HFFc6 (cell line): ENCODE data around the gene CD244. TPM values are rescaled to one million over a fixed set of nuclear protein-coding genes. Genes with fewer than 3 reads are reported as not detected.

ENCODE experiments used
- DNase-seq: peaks from one replicate; pipeline ENCODE4 v3.0.0-alpha.2; 2018
- H3K27ac Mint-ChIP-seq: 2 replicates; pipeline ENCODE4 v1.8.0; 2020; ENCODE audit warnings: mild to moderate bottlenecking, mixed read lengths
- H3K27me3 Mint-ChIP-seq: 2 replicates; pipeline ENCODE4 v1.8.0; 2021; ENCODE audit warnings: mild to moderate bottlenecking, moderate library complexity, mixed read lengths; ENCODE audit not compliant: insufficient read depth
- H3K36me3 Mint-ChIP-seq: 2 replicates; pipeline ENCODE4 v1.8.0; 2021; ENCODE audit warnings: low read depth, mixed read lengths
- H3K4me1 Mint-ChIP-seq: 2 replicates; pipeline ENCODE4 v1.8.0; 2020; ENCODE audit warnings: low read depth, mixed read lengths
- H3K4me3 Mint-ChIP-seq: 2 replicates; pipeline ENCODE4 v1.8.0; 2020; ENCODE audit warnings: mild to moderate bottlenecking, moderate library complexity, mixed read lengths
- H3K9me3 Mint-ChIP-seq: 2 replicates; pipeline ENCODE4 v1.8.0; 2020; ENCODE audit warnings: mild to moderate bottlenecking, mixed read lengths
- CTCF ChIP-seq: fragments of 200-600 bp; sonication (generic); IDR thresholded peaks from 2 replicates; pipeline ENCODE4 v1.5.0; 2021; ENCODE audit warnings: antibody characterized with exemption, mild to moderate bottlenecking
- total RNA-seq, 6 experiments: library from RNA; stranded (reverse); fragmentation: NEBNext Ultra II Directional; extraction: Animal tissue kit (Norgen Biotek cat#: 25700); gene quantifications; 2 replicates in 1 of 6; 3 replicates in 5 of 6; pipeline ENCODE4 v1.2.3, GENCODE V29; 2021

Gene CD244
- total RNA-seq, 6 experiments from 2014 or later = not detected

GRCh38 chr1:160850993-160851392 is 11.7 kb downstream of the CD244 start:
- no peak for TF ChIP-seq CTCF
- no peaks in the 10 kb centered on the region for H3K4me1 Mint-ChIP-seq
- no peak for DNase-seq
- no peaks in the 10 kb centered on the region for H3K36me3 Mint-ChIP-seq
- H3K4me3 Mint-ChIP-seq = no peak overlapping the region
- no peak overlapping the region for H3K27ac Mint-ChIP-seq
- no peaks in the 10 kb centered on the region for H3K9me3 Mint-ChIP-seq
- peaks cover 2% of the 10 kb centered on the region for H3K27me3 Mint-ChIP-seq

GRCh38 chr1:160850541-160850940 is 12.1 kb downstream of the CD244 start:
- Mint-ChIP-seq H3K27ac (no peak overlapping the region), H3K4me1 (no peaks in the 10 kb centered on the region), H3K9me3 (no peaks in the 10 kb centered on the region), H3K4me3 (no peak overlapping the region), H3K27me3 (peaks cover 2% of the 10 kb centered on the region), H3K36me3 (no peaks in the 10 kb centered on the region)
- no peak for TF ChIP-seq CTCF
- DNase-seq = no peak

GRCh38 chr1:160846281-160846680 is 16.4 kb downstream of the CD244 start:
- H3K4me3 Mint-ChIP-seq = no peak overlapping the region
- TF ChIP-seq CTCF = no peak
- no peak overlapping the region for H3K27ac Mint-ChIP-seq
- no peaks in the 10 kb centered on the region for H3K4me1 Mint-ChIP-seq
- no peak for DNase-seq
- no peaks in the 10 kb centered on the region for H3K9me3 Mint-ChIP-seq
- H3K36me3 Mint-ChIP-seq = no peaks in the 10 kb centered on the region
- H3K27me3 Mint-ChIP-seq = peaks cover 6% of the 10 kb centered on the region

- H3K27ac Mint-ChIP-seq = no peak overlapping the region
- peaks cover 9% of the 10 kb centered on the region for H3K27me3 Mint-ChIP-seq
Measured at GRCh38 chr1:160844447-160845232, 18.0 kb downstream of the CD244 start.

GRCh38 chr1:160841079-160841478 is 21.6 kb downstream of the CD244 start:
- H3K4me1 Mint-ChIP-seq = peaks cover 6% of the 10 kb centered on the region
- TF ChIP-seq CTCF = no peak
- H3K9me3 Mint-ChIP-seq = no peaks in the 10 kb centered on the region
- H3K36me3 Mint-ChIP-seq = no peaks in the 10 kb centered on the region
- H3K27ac Mint-ChIP-seq = no peak overlapping the region
- H3K4me3 Mint-ChIP-seq = no peak overlapping the region
- peaks cover 18% of the 10 kb centered on the region for H3K27me3 Mint-ChIP-seq
- DNase-seq = no peak

More at GRCh38 chr1:160844447-160845232, 18.0 kb downstream of the CD244 start:
- Mint-ChIP-seq H3K9me3 (no peaks in the 10 kb centered on the region), H3K4me3 (no peak overlapping the region), H3K36me3 (no peaks in the 10 kb centered on the region), H3K4me1 (no peaks in the 10 kb centered on the region)
- DNase-seq = no peak
- no peak for TF ChIP-seq CTCF
